Erythroblast (primary cell): ENCODE results near the gene BIN2.
A peak's percentile ranks its signal among the peaks of the same experiment; 100 is the strongest.
"Not testable (repeated sequence)": the region's sequence is repeated elsewhere in the genome, so short reads cannot be mapped to it uniquely, and the experiment has no call there.

Experiments used
- DNase-seq, 2 experiments: peaks; one replicate each; lab custom pipeline; 2025; lab: John Stamatoyannopoulos, UW
- GATA1 ChIP-seq: IDR thresholded peaks from 2 replicates; pipeline ENCODE4 v1.6.1; 2011; ENCODE audit warnings: low read depth, mild to moderate bottlenecking, control low read depth, low read length, moderate library complexity
- POLR2A ChIP-seq: IDR thresholded peaks from 2 replicates; pipeline ENCODE4 v1.6.1; 2011; ENCODE audit warnings: mild to moderate bottlenecking, low read length

The BIN2 gene

GRCh38 chr12:51318846-51319599 lies 5.0 kb downstream of the BIN2 start:
- DNase-seq, result peak; percentile 26 to 56
- no peak for TF ChIP-seq POLR2A
- TF ChIP-seq GATA1, result no peak

GRCh38 chr12:51318057-51318806 lies 5.7 kb downstream of the BIN2 start:
- DNase-seq, result peak; percentile 26 to 65

- DNase-seq, result no peak
- TF ChIP-seq POLR2A (no peak), GATA1 (no peak)
These were observed 12.6 kb downstream of the BIN2 start for GRCh38 chr12:51311389-51311788.

- no peak for DNase-seq
- TF ChIP-seq POLR2A, result no peak
- TF ChIP-seq GATA1, result no peak
These were observed 16.1 kb downstream of the BIN2 start for GRCh38 chr12:51307655-51308593.

GRCh38 chr12:51306507-51306906 lies 17.5 kb downstream of the BIN2 start:
- TF ChIP-seq POLR2A, result no peak
- TF ChIP-seq GATA1, result no peak
- DNase-seq, result no peak

- DNase-seq, result not testable (repeated sequence)
These were observed 23.2 kb downstream of the BIN2 start for GRCh38 chr12:51300768-51301167.

- DNase-seq, result no peak
- TF ChIP-seq GATA1 (no peak), POLR2A (no peak)
These were observed 28.3 kb downstream of the BIN2 start for GRCh38 chr12:51295651-51296050.

- DNase-seq, result not testable (repeated sequence)
These were observed 29.9 kb downstream of the BIN2 start for GRCh38 chr12:51294097-51294496.

- no peak for DNase-seq
- TF ChIP-seq GATA1, result no peak
- no peak for TF ChIP-seq POLR2A
These were observed 30.3 kb downstream of the BIN2 start for GRCh38 chr12:51293696-51294095.

GRCh38 chr12:51291603-51292513 lies 32.1 kb downstream of the BIN2 start:
- not testable (repeated sequence) for DNase-seq

- no peak for DNase-seq
These were observed 38.1 kb downstream of the BIN2 start for GRCh38 chr12:51285843-51286242.

GRCh38 chr12:51281202-51281924 lies 42.6 kb downstream of the BIN2 start:
- TF ChIP-seq POLR2A, result no peak
- no peak for TF ChIP-seq GATA1
- no peak for DNase-seq

More at GRCh38 chr12:51285843-51286242, 38.1 kb downstream of the BIN2 start:
- TF ChIP-seq GATA1 (no peak), POLR2A (no peak)
